Astrocyte (in vitro differentiated cells and primary cell): Measurements from ENCODE around the gene CENPL. TPM values are rescaled to one million over a fixed set of nuclear protein-coding genes. Genes with fewer than 3 reads are reported as not detected.
"Not testable (repeated sequence)": the region's sequence is repeated elsewhere in the genome, so short reads cannot be mapped to it uniquely, and the experiment has no call there.

Experiments
- DNase-seq: peaks from one replicate; pipeline ENCODE4 v3.0.0-alpha.2; 2010; ENCODE audit warnings: low read depth
- FAIRE-seq: peaks from 2 replicates; lab custom pipeline; 2011; peaks lifted over from hg19 to GRCh38; lab: Jason Lieb, UNC
- H2AFZ ChIP-seq: 2 replicates; pipeline ENCODE4 v1.6.0; 2012; ENCODE audit warnings: low read depth, low read length, inconsistent platforms
- H3K27ac ChIP-seq: 2 replicates; pipeline ENCODE4 v1.5.1; 2011; ENCODE audit warnings: low read depth, low read length, inconsistent platforms
- H3K27me3 ChIP-seq: 2 replicates; pipeline ENCODE4 v1.6.0; 2011; ENCODE audit warnings: low read length, inconsistent platforms; ENCODE audit not compliant: insufficient read depth
- H3K36me3 ChIP-seq: 2 replicates; pipeline ENCODE4 v1.5.1; 2011; ENCODE audit warnings: low read length, inconsistent platforms; ENCODE audit not compliant: insufficient read depth
- H3K4me1 ChIP-seq: 2 replicates; pipeline ENCODE4 v1.5.1; 2011; ENCODE audit warnings: low read length, inconsistent platforms; ENCODE audit not compliant: insufficient read depth
- H3K4me2 ChIP-seq: 2 replicates; pipeline ENCODE4 v1.6.0; 2012; ENCODE audit warnings: low read length, inconsistent platforms
- H3K4me3 ChIP-seq: 2 replicates; pipeline ENCODE4 v1.5.1; 2011; ENCODE audit warnings: low read depth, mild to moderate bottlenecking, low read length, inconsistent platforms; ENCODE audit not compliant: insufficient read depth
- H3K79me2 ChIP-seq: 2 replicates; pipeline ENCODE4 v1.6.0; 2012; ENCODE audit warnings: mild to moderate bottlenecking, low read length, inconsistent platforms; ENCODE audit not compliant: insufficient read depth
- H3K9ac ChIP-seq: 2 replicates; pipeline ENCODE4 v1.6.0; 2012; ENCODE audit warnings: mild to moderate bottlenecking, low read length, inconsistent platforms
- H3K9me3 ChIP-seq: 2 replicates; pipeline ENCODE4 v1.5.1; 2012; ENCODE audit warnings: low read depth, mild to moderate bottlenecking, low read length, inconsistent platforms; ENCODE audit not compliant: insufficient read depth
- H4K20me1 ChIP-seq: 2 replicates; pipeline ENCODE4 v1.6.0; 2012; ENCODE audit warnings: low read length, inconsistent platforms; ENCODE audit not compliant: insufficient read depth
- H3K27ac Mint-ChIP-seq: one replicate; pipeline ENCODE4 v1.8.0; 2021; ENCODE audit warnings: mild to moderate bottlenecking, mixed read lengths; ENCODE audit not compliant: unreplicated experiment
- H3K27me3 Mint-ChIP-seq: one replicate; pipeline ENCODE4 v1.8.0; 2021; ENCODE audit warnings: low read depth, mixed read lengths; ENCODE audit not compliant: unreplicated experiment
- H3K36me3 Mint-ChIP-seq: one replicate; pipeline ENCODE4 v1.8.0; 2021; ENCODE audit warnings: low read depth, mixed read lengths; ENCODE audit not compliant: unreplicated experiment
- H3K4me1 Mint-ChIP-seq: one replicate; pipeline ENCODE4 v1.8.0; 2021; ENCODE audit warnings: low read depth, mixed read lengths; ENCODE audit not compliant: unreplicated experiment
- H3K4me3 Mint-ChIP-seq: one replicate; pipeline ENCODE4 v1.8.0; 2021; ENCODE audit warnings: mild to moderate bottlenecking, moderate library complexity, mixed read lengths; ENCODE audit not compliant: unreplicated experiment
- H3K9me3 Mint-ChIP-seq: one replicate; pipeline ENCODE4 v1.8.0; 2021; ENCODE audit warnings: mild to moderate bottlenecking, mixed read lengths; ENCODE audit not compliant: unreplicated experiment
- CTCF ChIP-seq: IDR thresholded peaks from 2 replicates; pipeline ENCODE4 v1.5.1; 2011; ENCODE audit warnings: low read depth, mild to moderate bottlenecking, inconsistent platforms, low read length, moderate library complexity; ENCODE audit not compliant: insufficient read depth
- EZH2 ChIP-seq: IDR thresholded peaks from 2 replicates; pipeline ENCODE4 v1.6.1; 2012; ENCODE audit warnings: mild to moderate bottlenecking, low read length, inconsistent platforms; ENCODE audit not compliant: insufficient read depth
- total RNA-seq: library from RNA; stranded (reverse); gene quantifications from 2 replicates; pipeline ENCODE4 v1.2.1, GENCODE V29; 2021

CENPL gene
- total RNA-seq, 1 donor from 2014 or later = 7.9 TPM

GRCh38 chr1:173771560-173771959, 53.1 kb downstream of the CENPL start:
- H3K4me1 Mint-ChIP-seq = no peaks in the 10 kb centered on the region
- DNase-seq = no peak
- H4K20me1 ChIP-seq = no peaks in the 10 kb centered on the region

GRCh38 chr1:173770330-173770729, 54.4 kb downstream of the CENPL start:
- not testable (repeated sequence) for H3K4me1 ChIP-seq, H4K20me1 ChIP-seq, FAIRE-seq, H2AFZ ChIP-seq, H3K9me3 ChIP-seq, DNase-seq, H3K36me3 Mint-ChIP-seq, H3K9me3 Mint-ChIP-seq, H3K4me3 Mint-ChIP-seq, H3K27ac Mint-ChIP-seq, H3K4me3 ChIP-seq, H3K36me3 ChIP-seq, H3K27me3 Mint-ChIP-seq, H3K79me2 ChIP-seq, H3K27ac ChIP-seq, H3K9ac ChIP-seq, H3K27me3 ChIP-seq, H3K4me2 ChIP-seq, H3K4me1 Mint-ChIP-seq

More at GRCh38 chr1:173771560-173771959, 53.1 kb downstream of the CENPL start:
- Histone ChIP-seq H2AFZ (no peak overlapping the region), H3K27ac (no peak overlapping the region), H3K9ac (no peak overlapping the region), H3K36me3 (peaks cover 3% of the 10 kb centered on the region), H3K4me2 (no peak overlapping the region), H3K4me1 (no peaks in the 10 kb centered on the region), H3K79me2 (no peaks in the 10 kb centered on the region), H3K4me3 (no peak overlapping the region), H3K9me3 (no peaks in the 10 kb centered on the region), H3K27me3 (no peaks in the 10 kb centered on the region)
- no peak for FAIRE-seq
- Mint-ChIP-seq H3K9me3 (no peaks in the 10 kb centered on the region), H3K27ac (no peak overlapping the region), H3K4me3 (no peak overlapping the region), H3K36me3 (peaks cover 18% of the 10 kb centered on the region), H3K27me3 (no peaks in the 10 kb centered on the region)
- TF ChIP-seq EZH2 (no peak), CTCF (no peak)

GRCh38 chr1:173768827-173769226, 55.9 kb downstream of the CENPL start:
- Histone ChIP-seq H3K36me3 (peaks cover 2% of the 10 kb centered on the region), H3K9me3 (no peaks in the 10 kb centered on the region), H3K4me1 (no peaks in the 10 kb centered on the region), H3K27ac (no peak overlapping the region), H3K4me3 (no peak overlapping the region), H3K27me3 (no peaks in the 10 kb centered on the region), H3K79me2 (no peaks in the 10 kb centered on the region), H4K20me1 (no peaks in the 10 kb centered on the region), H3K4me2 (no peak overlapping the region), H3K9ac (no peak overlapping the region), H2AFZ (no peak overlapping the region)
- DNase-seq = no peak
- TF ChIP-seq EZH2 (no peak), CTCF (no peak)
- Mint-ChIP-seq H3K4me3 (no peak overlapping the region), H3K27ac (no peak overlapping the region), H3K9me3 (peaks cover 1% of the 10 kb centered on the region), H3K36me3 (peaks cover 8% of the 10 kb centered on the region), H3K4me1 (no peaks in the 10 kb centered on the region), H3K27me3 (no peaks in the 10 kb centered on the region)
- FAIRE-seq = no peak
